Hepatocyte (in vitro differentiated cells): Measurements from ENCODE around the gene NBAS.

Experiments
- CTCF ChIP-seq: fragments of 200-600 bp; sonication (generic); IDR thresholded peaks from 2 replicates; pipeline ENCODE4 v1.5.1; 2016; ENCODE audit warnings: antibody characterized with exemption, mild to moderate bottlenecking; ENCODE audit not compliant: poor library complexity
- EZH2 ChIP-seq: fragments of 200-600 bp; sonication (generic); IDR thresholded peaks from 2 replicates; pipeline ENCODE4 v1.6.1; 2016; ENCODE audit warnings: antibody characterized with exemption, mild to moderate bottlenecking, borderline replicate concordance
- EZH2phosphoT487 ChIP-seq: fragments of 200-600 bp; sonication (generic); IDR thresholded peaks from one replicate; pipeline ENCODE4 v1.6.1; 2018; ENCODE audit warnings: antibody characterized with exemption, mild to moderate bottlenecking, low read depth, moderate library complexity; ENCODE audit not compliant: unreplicated experiment, severe bottlenecking

GRCh38 chr2:15593327-15593705 is 32.2 kb upstream of the NBAS start:
- no peak for TF ChIP-seq CTCF
- no peak for TF ChIP-seq EZH2phosphoT487
- TF ChIP-seq EZH2: no peak
